ENCODE measurements around the gene NRIP1.

NRIP1 gene

GRCh38 chr21:15061279-15061678 is 3.5 kb downstream of the NRIP1 start:
- TF ChIP-seq CTCF (IDR thresholded peaks at IDR 0.05; ENCODE audit: insufficient read depth, missing control alignments) = no peak
- DNase-seq (ENCODE audit: insufficient read length, low spot score) (no peak), FAIRE-seq (no peak)

GRCh38 chr21:15060543-15061175 is 4.1 kb downstream of the NRIP1 start:
- FAIRE-seq (no peak), DNase-seq (ENCODE audit: insufficient read length, low spot score) (no peak)
- no peak for TF ChIP-seq CTCF (IDR thresholded peaks at IDR 0.05; ENCODE audit: insufficient read depth, missing control alignments)

- no peak for TF ChIP-seq CTCF (IDR thresholded peaks at IDR 0.05; ENCODE audit: insufficient read depth, missing control alignments)
- no peak for FAIRE-seq
Observed at GRCh38 chr21:15059397-15059796, 5.4 kb downstream of the NRIP1 start.

GRCh38 chr21:15058854-15059263 is 5.9 kb downstream of the NRIP1 start:
- DNase-seq (ENCODE audit: insufficient read length, low spot score) = no peak
- no peak for FAIRE-seq
- TF ChIP-seq CTCF (IDR thresholded peaks at IDR 0.05; ENCODE audit: insufficient read depth, missing control alignments) = no peak

More at GRCh38 chr21:15059397-15059796, 5.4 kb downstream of the NRIP1 start:
- DNase-seq (ENCODE audit: insufficient read length, low spot score) = no peak

- no peak for FAIRE-seq
- TF ChIP-seq CTCF (IDR thresholded peaks at IDR 0.05; ENCODE audit: insufficient read depth, missing control alignments) = no peak
- DNase-seq (ENCODE audit: insufficient read length, low spot score) = no peak
Observed at GRCh38 chr21:15057285-15057684, 7.5 kb downstream of the NRIP1 start.

GRCh38 chr21:15054606-15055239 is 10.1 kb downstream of the NRIP1 start:
- FAIRE-seq (no peak), DNase-seq (ENCODE audit: insufficient read length, low spot score) (no peak)
- TF ChIP-seq CTCF (IDR thresholded peaks at IDR 0.05; ENCODE audit: insufficient read depth, missing control alignments) = no peak

GRCh38 chr21:15054089-15054488 is 10.7 kb downstream of the NRIP1 start:
- no peak for DNase-seq (ENCODE audit: insufficient read length, low spot score)
- no peak for TF ChIP-seq CTCF (IDR thresholded peaks at IDR 0.05; ENCODE audit: insufficient read depth, missing control alignments)
- no peak for FAIRE-seq
